Brain microvascular endothelial cell (primary cell): ENCODE data around the gene CIB1.

ENCODE experiments used
- DNase-seq: peaks from one replicate; pipeline ENCODE4 v3.0.0-alpha.2; 2020
- H3K27ac ChIP-seq: fragments of 250-450 bp; sonication (Bioruptor Pico); 2 replicates; pipeline ENCODE4 v1.5.1; 2020; ENCODE audit warnings: mild to moderate bottlenecking, moderate library complexity
- H3K27me3 ChIP-seq: fragments of 250-450 bp; sonication (Bioruptor Pico); replicated peaks from 2 replicates; pipeline ENCODE4 v1.5.1; 2020; ENCODE audit warnings: mild to moderate bottlenecking
- H3K36me3 ChIP-seq: fragments of 250-450 bp; sonication (Bioruptor Pico); replicated peaks from 2 replicates; pipeline ENCODE4 v1.5.1; 2020; ENCODE audit warnings: mild to moderate bottlenecking
- H3K4me3 ChIP-seq: 2 replicates; pipeline ENCODE4 v1.5.1; 2011; ENCODE audit warnings: low read depth, mild to moderate bottlenecking, control low read depth, low read length, moderate library complexity
- in situ Hi-C: cut with HindIII; loops from 2 replicates; pipeline ENCODE4 v1.10.0; 2017; ENCODE audit warnings: low sequenced_read_pairs, low pct_ligation_motif_present
- TF ChIP-seq, protein P1 (sequence below): IDR thresholded peaks from 2 replicates; pipeline ENCODE4 v1.5.1; 2011; ENCODE audit warnings: low read depth, mild to moderate bottlenecking, moderate library complexity, low read length, control low read depth, inconsistent platforms; ENCODE audit errors: missing control alignments

Gene CIB1

DNA sequence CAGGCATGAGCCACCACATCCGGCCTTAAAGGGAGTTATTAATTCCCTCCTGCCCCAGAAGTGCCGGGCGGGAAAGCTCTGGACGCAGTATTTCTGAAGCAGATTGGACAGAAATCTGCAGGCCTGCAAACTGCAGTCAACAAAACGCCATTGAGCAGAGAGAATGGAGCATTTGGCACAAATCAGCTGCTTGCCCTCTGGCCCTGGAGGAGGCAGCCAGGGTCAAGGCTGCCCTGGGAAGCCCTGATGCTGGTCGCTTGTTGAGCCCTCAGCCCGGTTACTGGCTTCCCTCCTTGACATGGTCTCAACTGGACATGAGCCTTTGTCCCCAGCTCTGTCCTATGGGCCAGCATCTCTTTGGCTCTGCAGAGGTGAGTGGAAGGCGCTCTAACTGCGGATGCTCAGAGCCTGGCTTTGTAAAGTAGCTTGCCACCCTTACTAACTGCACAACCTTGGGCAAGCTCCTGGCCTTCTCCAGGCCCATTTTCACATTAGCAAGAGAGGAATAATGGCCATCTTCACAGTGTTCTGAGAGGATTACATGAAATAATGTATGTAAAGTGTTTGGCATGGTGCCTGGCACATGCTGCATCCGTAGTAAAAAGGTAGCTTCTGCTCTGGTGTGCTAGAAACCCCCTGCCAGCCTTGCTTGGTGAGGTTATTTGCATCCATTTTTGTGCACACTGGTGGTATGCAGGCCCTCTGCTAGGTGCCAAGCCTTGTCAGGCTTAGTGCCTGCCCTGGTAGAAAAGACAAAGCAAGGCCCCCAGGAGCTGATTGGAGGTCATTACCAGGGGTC lies 28.5 kb downstream of the CIB1 start:
- H3K36me3 ChIP-seq: no peaks in the 10 kb centered on the region

DNA sequence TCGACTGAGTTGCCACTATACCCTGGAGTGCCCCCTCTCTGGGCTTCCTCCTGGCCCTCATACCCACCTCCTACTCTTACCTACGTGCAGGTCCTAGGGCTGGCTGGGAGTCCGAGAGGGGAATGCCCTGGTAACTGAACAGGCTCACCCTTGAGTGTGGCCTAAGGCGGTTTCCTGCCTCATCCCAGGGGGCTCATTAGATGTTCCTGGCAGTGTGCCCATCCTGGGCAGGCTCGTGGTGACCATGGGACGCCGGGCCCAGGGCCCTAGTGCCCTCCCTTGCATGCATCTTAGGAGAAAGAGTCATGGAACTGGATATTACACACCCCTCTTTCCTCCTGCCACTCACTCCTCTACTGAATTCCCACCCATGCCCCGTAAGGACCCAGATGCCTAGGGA lies 29.8 kb downstream of the CIB1 start:
- Histone ChIP-seq H3K27me3 (no peaks in the 10 kb centered on the region), H3K36me3 (no peaks in the 10 kb centered on the region), H3K4me3 (no peak overlapping the region), H3K27ac (no peak overlapping the region)
- in situ Hi-C loops: no loop called here
- DNase-seq: no peak
- TF ChIP-seq, protein P1, sequence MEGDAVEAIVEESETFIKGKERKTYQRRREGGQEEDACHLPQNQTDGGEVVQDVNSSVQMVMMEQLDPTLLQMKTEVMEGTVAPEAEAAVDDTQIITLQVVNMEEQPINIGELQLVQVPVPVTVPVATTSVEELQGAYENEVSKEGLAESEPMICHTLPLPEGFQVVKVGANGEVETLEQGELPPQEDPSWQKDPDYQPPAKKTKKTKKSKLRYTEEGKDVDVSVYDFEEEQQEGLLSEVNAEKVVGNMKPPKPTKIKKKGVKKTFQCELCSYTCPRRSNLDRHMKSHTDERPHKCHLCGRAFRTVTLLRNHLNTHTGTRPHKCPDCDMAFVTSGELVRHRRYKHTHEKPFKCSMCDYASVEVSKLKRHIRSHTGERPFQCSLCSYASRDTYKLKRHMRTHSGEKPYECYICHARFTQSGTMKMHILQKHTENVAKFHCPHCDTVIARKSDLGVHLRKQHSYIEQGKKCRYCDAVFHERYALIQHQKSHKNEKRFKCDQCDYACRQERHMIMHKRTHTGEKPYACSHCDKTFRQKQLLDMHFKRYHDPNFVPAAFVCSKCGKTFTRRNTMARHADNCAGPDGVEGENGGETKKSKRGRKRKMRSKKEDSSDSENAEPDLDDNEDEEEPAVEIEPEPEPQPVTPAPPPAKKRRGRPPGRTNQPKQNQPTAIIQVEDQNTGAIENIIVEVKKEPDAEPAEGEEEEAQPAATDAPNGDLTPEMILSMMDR: no peak

More for the DNA sequence above, 28.5 kb downstream of the CIB1 start:
- no peak for DNase-seq
- TF ChIP-seq, protein P1: no peak
- no peak overlapping the region for H3K27ac ChIP-seq
- no peaks in the 10 kb centered on the region for H3K27me3 ChIP-seq
- no peak overlapping the region for H3K4me3 ChIP-seq
- in situ Hi-C loops: no loop called here

DNA sequence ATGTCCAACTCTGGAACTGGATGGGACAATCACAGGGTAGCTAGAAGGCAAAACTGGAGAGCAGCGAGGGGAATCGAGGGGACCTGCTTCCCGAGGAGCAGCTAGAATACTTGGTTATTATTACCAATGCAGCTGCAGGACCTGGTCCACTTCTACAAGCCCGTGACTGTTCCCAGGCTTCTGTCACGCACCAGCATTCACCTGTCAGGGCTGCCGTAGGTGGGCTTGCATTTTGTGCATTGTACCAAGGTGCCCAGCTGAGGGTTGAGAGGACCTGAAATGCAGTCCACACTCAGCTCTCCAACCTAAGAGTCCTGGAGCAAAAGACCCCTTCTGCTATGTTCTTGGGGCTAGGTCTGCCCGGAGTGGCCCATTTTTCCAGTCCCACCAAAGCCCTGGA lies 30.3 kb downstream of the CIB1 start:
- no peaks in the 10 kb centered on the region for H3K27me3 ChIP-seq
- no peak overlapping the region for H3K4me3 ChIP-seq
- H3K27ac ChIP-seq: no peak overlapping the region
- in situ Hi-C loops: no loop called here
- TF ChIP-seq, protein P1: no peak
- no peak for DNase-seq
- no peaks in the 10 kb centered on the region for H3K36me3 ChIP-seq

DNA sequence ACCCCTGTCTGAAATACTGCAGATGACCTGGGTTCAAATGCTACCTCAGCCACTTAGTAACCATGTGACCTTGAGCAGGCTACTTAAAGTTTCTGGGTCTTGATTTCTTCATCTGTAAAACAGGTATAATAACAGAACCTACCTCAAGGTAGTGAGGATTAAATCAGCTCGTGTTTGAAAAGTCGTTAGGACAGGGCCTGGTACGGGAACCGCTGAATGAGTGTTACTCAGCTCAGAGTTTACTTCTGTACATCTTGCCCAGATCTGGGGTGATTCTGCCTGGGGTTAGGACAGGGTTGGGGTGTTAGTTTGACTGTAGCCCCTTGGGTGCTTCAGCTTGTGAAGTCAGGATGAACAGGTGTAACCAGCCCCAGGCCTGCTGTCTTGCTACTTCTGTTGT lies 30.8 kb downstream of the CIB1 start:
- DNase-seq: no peak
- Histone ChIP-seq H3K27ac (no peak overlapping the region), H3K4me3 (no peak overlapping the region), H3K36me3 (no peaks in the 10 kb centered on the region), H3K27me3 (no peaks in the 10 kb centered on the region)
- in situ Hi-C loops: no loop called here
- TF ChIP-seq, protein P1: no peak

DNA sequence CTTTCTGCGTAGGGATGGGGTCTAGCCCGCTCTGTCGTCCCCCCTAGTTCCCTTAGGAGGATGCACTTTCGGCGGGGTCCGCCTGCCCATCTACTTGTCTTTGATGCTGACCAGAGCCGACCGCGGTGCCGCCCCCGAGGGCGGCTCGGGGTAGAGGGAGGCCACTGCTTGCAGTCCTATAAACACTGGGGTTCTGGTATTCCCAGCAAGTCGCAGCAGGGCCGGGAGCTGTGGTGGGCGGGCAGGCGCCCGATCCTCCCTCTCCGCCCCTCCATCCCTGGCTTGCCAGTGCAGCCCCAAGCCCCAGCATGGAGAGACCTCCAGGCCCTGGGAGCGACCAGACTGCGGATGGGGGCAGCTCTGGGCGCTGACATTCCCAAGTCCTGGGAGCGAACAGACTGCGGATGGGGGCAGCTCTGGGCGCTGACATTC lies 31.8 kb downstream of the CIB1 start:
- TF ChIP-seq, protein P1: no peak
- no peaks in the 10 kb centered on the region for H3K27me3 ChIP-seq
- in situ Hi-C loops: no loop called here
- no peak overlapping the region for H3K27ac ChIP-seq
- peak overlapping the region; percentile 66 for H3K4me3 ChIP-seq
- DNase-seq: no peak
- H3K36me3 ChIP-seq: no peaks in the 10 kb centered on the region
